GM11168 (cell line): Measurements from ENCODE around the gene ZNF821.
"Not testable (repeated sequence)": the region's sequence is repeated elsewhere in the genome, so short reads cannot be mapped to it uniquely, and the experiment has no call there.

ENCODE experiments used
- in situ Hi-C: fragments of 300-500 bp; cut with MboI; formaldehyde crosslinking; loops from one replicate; pipeline ENCODE4 v1.12.0; 2022; ENCODE audit warnings: low sequenced_read_pairs; ENCODE audit not compliant: unreplicated experiment

The ZNF821 gene

GRCh38 chr16:71903608-71904007 lies 19.6 kb upstream of the ZNF821 start:
- in situ Hi-C loops, result no loop called here

- in situ Hi-C loops, result no loop called here
Measured at GRCh38 chr16:71902656-71903365, 18.8 kb upstream of the ZNF821 start.

GRCh38 chr16:71899171-71899570 lies 15.2 kb upstream of the ZNF821 start:
- in situ Hi-C loops, result no loop called here

GRCh38 chr16:71896764-71897368 lies 12.9 kb upstream of the ZNF821 start:
- in situ Hi-C loops, result no loop called here

GRCh38 chr16:71895679-71896365 lies 11.8 kb upstream of the ZNF821 start:
- in situ Hi-C loops, result no loop called here

GRCh38 chr16:71894921-71895678 lies 11.1 kb upstream of the ZNF821 start, which contains the start of gene IST1:
Gene IST1 (plus strand): TSS chr16:71895531. CDS start chr16:71915641, 20,110 bp downstream.
- in situ Hi-C loops, result no loop called here

GRCh38 chr16:71894229-71894920 lies 10.4 kb upstream of the ZNF821 start:
- in situ Hi-C loops, result no loop called here

- in situ Hi-C loops, result no loop called here
Measured at GRCh38 chr16:71893888-71894228, 9.9 kb upstream of the ZNF821 start.

GRCh38 chr16:71889147-71889546 lies 5.2 kb upstream of the ZNF821 start:
- in situ Hi-C loops, result no loop called here

- in situ Hi-C loops, result no loop called here
Measured at GRCh38 chr16:71885261-71885650, 1.3 kb upstream of the ZNF821 start.

GRCh38 chr16:71883168-71883848 lies 674 bp downstream of the ZNF821 start:
- in situ Hi-C loops, result no loop called here

GRCh38 chr16:71882505-71883167 lies 1.3 kb downstream of the ZNF821 start:
- in situ Hi-C loops, result no loop called here

- in situ Hi-C loops, result no loop called here
Measured at GRCh38 chr16:71880176-71880575, 3.8 kb downstream of the ZNF821 start.

GRCh38 chr16:71878911-71879310 lies 5.1 kb downstream of the ZNF821 start:
- in situ Hi-C loops, result no loop called here

- in situ Hi-C loops, result no loop called here
Measured at GRCh38 chr16:71873199-71873598, 10.8 kb downstream of the ZNF821 start.

- in situ Hi-C loops, result no loop called here
Measured at GRCh38 chr16:71870818-71871217, 13.2 kb downstream of the ZNF821 start.

- in situ Hi-C loops, result no loop called here
Measured at GRCh38 chr16:71869089-71869488, 14.9 kb downstream of the ZNF821 start.

- in situ Hi-C loops, result no loop called here
Measured at GRCh38 chr16:71867939-71868338, 16.0 kb downstream of the ZNF821 start.

GRCh38 chr16:71867175-71867574 lies 16.8 kb downstream of the ZNF821 start:
- in situ Hi-C loops, result not testable (repeated sequence)
